ENCODE data around the gene PRXL2B. TPM values are rescaled to one million over a fixed set of nuclear protein-coding genes. Genes with fewer than 3 reads are reported as not detected.

PRXL2B gene
- total RNA-seq, 1 donor: 15.1 TPM

GRCh38 chr1:2588661-2589430 lies 2.3 kb downstream of the PRXL2B start:
- no peak overlapping the region for H3K4me3 ChIP-seq (ENCODE audit: low read depth, low read length)
- DNase-seq (ENCODE audit: low read depth): no peak
- no peak for TF ChIP-seq CTCF (IDR thresholded peaks at IDR 0.05; ENCODE audit: insufficient read depth, low read depth, low read length)

- no peak for DNase-seq (ENCODE audit: low read depth)
- H3K4me3 ChIP-seq (ENCODE audit: low read depth, low read length): no peak overlapping the region
- no peak for TF ChIP-seq CTCF (IDR thresholded peaks at IDR 0.05; ENCODE audit: insufficient read depth, low read depth, low read length)
These were observed 3.1 kb downstream of the PRXL2B start for GRCh38 chr1:2589431-2590232.

- H3K4me3 ChIP-seq (ENCODE audit: low read depth, low read length): no peak overlapping the region
- no peak for DNase-seq (ENCODE audit: low read depth)
- TF ChIP-seq CTCF (IDR thresholded peaks at IDR 0.05; ENCODE audit: insufficient read depth, low read depth, low read length): no peak
These were observed 3.9 kb downstream of the PRXL2B start for GRCh38 chr1:2590233-2591141.

GRCh38 chr1:2591233-2591580 lies 4.6 kb downstream of the PRXL2B start:
- no peak for DNase-seq (ENCODE audit: low read depth)
- no peak for TF ChIP-seq CTCF (IDR thresholded peaks at IDR 0.05; ENCODE audit: insufficient read depth, low read depth, low read length)
- no peak overlapping the region for H3K4me3 ChIP-seq (ENCODE audit: low read depth, low read length)

GRCh38 chr1:2591581-2592261 lies 5.1 kb downstream of the PRXL2B start:
- no peak for TF ChIP-seq CTCF (IDR thresholded peaks at IDR 0.05; ENCODE audit: insufficient read depth, low read depth, low read length)
- no peak overlapping the region for H3K4me3 ChIP-seq (ENCODE audit: low read depth, low read length)
- no peak for DNase-seq (ENCODE audit: low read depth)

GRCh38 chr1:2592672-2593071 lies 6.1 kb downstream of the PRXL2B start:
- no peak overlapping the region for H3K4me3 ChIP-seq (ENCODE audit: low read depth, low read length)
- no peak for DNase-seq (ENCODE audit: low read depth)

More at GRCh38 chr1:2592672-2593071, 6.1 kb downstream of the PRXL2B start:
- TF ChIP-seq CTCF (IDR thresholded peaks at IDR 0.05; ENCODE audit: insufficient read depth, low read depth, low read length): no peak

All from fibroblast of villous mesenchyme (primary cell).